ENCODE measurements around the gene CDC42EP1.
"Not testable (repeated sequence)": the region's sequence is repeated elsewhere in the genome, so short reads cannot be mapped to it uniquely, and the experiment has no call there.

CDC42EP1 gene

DNA sequence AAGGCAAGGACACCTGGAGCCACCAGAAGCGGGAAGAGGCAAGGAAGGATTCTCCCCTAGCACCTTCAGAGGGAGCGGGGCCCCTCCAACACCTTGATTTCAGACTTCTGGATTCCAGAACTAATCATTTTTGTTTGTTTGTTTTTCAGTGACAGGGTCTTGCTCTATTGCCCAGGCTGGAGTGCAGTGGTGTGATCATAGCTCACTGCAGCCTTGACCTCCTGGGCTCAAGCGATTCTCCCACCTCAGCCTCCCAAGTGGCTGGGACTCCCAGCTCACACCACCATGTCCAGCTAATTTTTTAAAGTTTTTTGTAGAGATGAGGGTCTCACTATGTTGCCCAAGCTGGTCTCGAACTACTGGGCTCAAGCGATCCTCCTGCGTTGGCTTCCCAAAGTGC, 20.5 kb upstream of the CDC42EP1 start:
- H3K4me1 ChIP-seq (ENCODE audit: insufficient read depth, low read length); H3K4me3 ChIP-seq (ENCODE audit: low read depth in 1 of 2, low read length in 2 of 2); H3K9ac ChIP-seq (ENCODE audit: low read length); H3K27me3 ChIP-seq (ENCODE audit: control insufficient read depth in 1 of 2, insufficient read depth in 2 of 2, low read length in 2 of 2); H3K9me3 ChIP-seq (ENCODE audit: low read length); H3K36me3 ChIP-seq (ENCODE audit: insufficient read depth, low read length); H3K27ac ChIP-seq (ENCODE audit: low read depth, low read length): not testable (repeated sequence)

DNA sequence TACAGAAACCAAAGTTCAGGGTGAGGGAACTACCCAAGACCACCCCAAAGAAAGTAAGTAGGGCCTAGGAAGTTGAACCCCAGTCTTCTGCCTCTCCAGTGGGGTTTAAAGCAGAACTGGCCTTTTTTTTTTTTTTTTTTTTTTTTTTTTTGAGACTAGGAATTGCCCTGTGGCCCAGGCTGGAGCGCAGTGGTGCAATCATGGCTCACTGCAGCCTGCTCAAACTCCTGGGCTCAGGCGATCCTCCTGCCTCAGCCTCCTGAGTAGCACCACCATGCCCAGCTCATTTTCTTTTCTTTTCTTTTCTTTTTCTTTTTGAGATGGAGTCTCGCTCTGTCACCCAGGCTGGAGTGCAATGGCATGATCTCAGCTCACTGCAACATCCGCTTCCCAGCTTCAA, 17.9 kb upstream of the CDC42EP1 start:
- H3K27ac ChIP-seq (ENCODE audit: low read depth, low read length); H3K4me3 ChIP-seq (ENCODE audit: low read depth in 1 of 2, low read length in 2 of 2); H3K9ac ChIP-seq (ENCODE audit: low read length); H3K9me3 ChIP-seq (ENCODE audit: low read length); H3K27me3 ChIP-seq (ENCODE audit: control insufficient read depth in 1 of 2, insufficient read depth in 2 of 2, low read length in 2 of 2); H3K36me3 ChIP-seq (ENCODE audit: insufficient read depth, low read length): not testable (repeated sequence)
- H3K4me1 ChIP-seq (ENCODE audit: insufficient read depth, low read length), result peaks cover 31% of the 10 kb centered on the region

DNA sequence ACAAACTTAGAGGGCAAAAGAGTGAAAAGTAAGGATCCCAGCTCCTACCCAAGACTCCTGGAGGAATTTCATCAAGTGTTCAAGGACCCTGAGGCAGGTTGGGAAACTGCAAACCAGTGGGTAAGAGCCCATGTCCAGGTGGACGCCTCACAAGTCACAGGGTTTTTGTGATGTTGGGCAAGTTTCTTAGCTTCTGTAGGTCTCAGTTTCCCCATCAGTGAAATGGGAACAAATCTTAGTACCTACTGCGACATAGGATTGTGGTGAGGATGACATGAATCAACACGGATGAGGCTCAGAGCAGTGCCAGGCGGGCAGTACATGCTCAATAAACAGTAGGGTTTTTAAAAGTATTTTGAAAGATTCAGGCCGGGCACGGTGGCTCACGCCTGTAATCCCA, 17.3 kb upstream of the CDC42EP1 start:
- no peaks in the 10 kb centered on the region for H3K9me3 ChIP-seq (ENCODE audit: low read length)
- peaks cover 33% of the 10 kb centered on the region for H3K4me1 ChIP-seq (ENCODE audit: insufficient read depth, low read length)
- no peak overlapping the region for H3K4me3 ChIP-seq (ENCODE audit: low read depth in 1 of 2, low read length in 2 of 2)
- no peak overlapping the region for H3K9ac ChIP-seq (ENCODE audit: low read length)
- H3K36me3 ChIP-seq (ENCODE audit: insufficient read depth, low read length), result no peaks in the 10 kb centered on the region
- no peaks in the 10 kb centered on the region for H3K27me3 ChIP-seq (ENCODE audit: control insufficient read depth in 1 of 2, insufficient read depth in 2 of 2, low read length in 2 of 2)
- H3K27ac ChIP-seq (ENCODE audit: low read depth, low read length), result no peak overlapping the region

DNA sequence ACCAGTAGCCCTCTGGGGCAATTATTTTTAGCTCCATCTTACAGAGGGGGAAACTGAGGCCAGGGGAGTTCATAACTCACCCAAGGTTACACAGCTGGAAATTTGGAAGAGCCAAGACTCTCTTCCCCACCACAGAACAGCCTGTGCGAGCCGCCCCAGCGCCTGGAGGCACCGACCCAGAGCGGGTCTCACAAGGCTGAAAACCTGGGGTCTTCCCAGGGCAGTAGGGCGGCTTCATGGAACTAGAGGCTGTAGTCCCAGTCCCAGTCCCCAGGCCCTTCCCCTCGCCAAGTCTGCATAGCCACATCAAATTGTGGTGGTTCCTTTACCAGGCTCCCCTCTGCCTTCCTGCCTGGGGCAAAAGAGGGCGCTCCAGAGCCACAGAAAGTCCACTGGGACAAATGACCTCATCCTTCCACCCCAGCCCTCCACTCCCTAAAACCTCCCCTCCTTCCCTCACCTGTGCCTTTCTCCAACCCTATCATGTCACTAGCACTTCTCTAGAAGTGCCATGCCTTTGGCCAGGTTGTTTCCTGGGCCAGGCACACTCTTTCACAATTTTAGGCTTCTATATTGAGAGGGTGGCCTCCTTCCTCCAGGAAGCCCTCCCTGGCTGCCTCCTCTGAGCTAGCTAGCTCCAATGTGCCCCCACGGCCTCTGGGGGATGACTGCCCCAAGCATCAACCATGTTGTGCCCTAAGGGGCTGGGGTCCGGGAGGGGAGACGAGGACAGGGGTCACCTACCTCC, 15.2 kb upstream of the CDC42EP1 start:
- Histone ChIP-seq H3K9me3 (ENCODE audit: low read length) (no peaks in the 10 kb centered on the region), H3K4me3 (ENCODE audit: low read depth in 1 of 2, low read length in 2 of 2) (peak overlapping the region in 1 of 2 donors; percentile 41), H3K27ac (ENCODE audit: low read depth, low read length) (peak overlapping the region; percentile 21), H3K36me3 (ENCODE audit: insufficient read depth, low read length) (no peaks in the 10 kb centered on the region), H3K4me1 (ENCODE audit: insufficient read depth, low read length) (peaks cover 31% of the 10 kb centered on the region), H3K27me3 (ENCODE audit: control insufficient read depth in 1 of 2, insufficient read depth in 2 of 2, low read length in 2 of 2) (no peaks in the 10 kb centered on the region), H3K9ac (ENCODE audit: low read length) (peak overlapping the region; percentile 49)

DNA sequence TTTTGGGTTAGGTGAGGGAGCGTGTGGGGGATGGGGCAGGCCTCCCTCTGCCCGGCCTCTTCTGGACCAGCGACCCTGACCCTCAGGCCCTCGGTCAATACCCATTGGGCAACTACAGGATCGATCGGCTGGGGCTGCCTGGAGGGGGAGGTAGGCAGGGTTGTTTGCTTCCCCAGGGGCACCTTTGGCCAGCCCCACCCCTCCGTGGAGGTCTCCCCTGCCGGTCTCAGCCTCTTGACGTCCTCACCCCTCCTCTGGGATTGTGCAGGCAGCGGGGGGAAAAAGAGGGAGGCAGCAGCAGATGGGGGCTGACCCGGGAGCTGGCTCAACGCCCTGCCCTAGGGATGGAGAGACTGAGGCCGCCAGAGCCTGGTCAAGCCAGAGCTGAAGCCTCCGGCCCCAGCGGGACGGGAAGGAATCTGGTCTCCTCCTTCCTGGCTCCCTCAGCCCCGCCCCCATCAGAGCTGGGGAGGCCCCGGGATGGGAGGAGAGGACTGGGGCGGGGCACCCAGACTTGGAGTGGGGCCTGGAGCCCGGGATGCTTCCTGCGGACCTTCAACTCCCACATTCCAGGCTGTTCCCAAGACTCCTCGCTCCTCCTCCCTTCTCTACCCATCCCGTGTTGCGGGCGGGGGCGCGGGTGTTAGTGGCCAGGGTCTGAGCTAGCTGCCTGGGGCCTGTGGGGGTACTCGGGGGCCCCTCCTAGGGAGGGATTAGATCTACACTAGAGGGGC, 14.4 kb upstream of the CDC42EP1 start:
- Histone ChIP-seq H3K4me1 (ENCODE audit: insufficient read depth, low read length) (peaks cover 31% of the 10 kb centered on the region), H3K36me3 (ENCODE audit: insufficient read depth, low read length) (no peaks in the 10 kb centered on the region), H3K4me3 (ENCODE audit: low read depth in 1 of 2, low read length in 2 of 2) (peak overlapping the region in 1 of 2 donors; percentile 41), H3K27me3 (ENCODE audit: control insufficient read depth in 1 of 2, insufficient read depth in 2 of 2, low read length in 2 of 2) (no peaks in the 10 kb centered on the region), H3K27ac (ENCODE audit: low read depth, low read length) (peak overlapping the region; percentile 21), H3K9ac (ENCODE audit: low read length) (peak overlapping the region; percentile 49), H3K9me3 (ENCODE audit: low read length) (no peaks in the 10 kb centered on the region)

DNA sequence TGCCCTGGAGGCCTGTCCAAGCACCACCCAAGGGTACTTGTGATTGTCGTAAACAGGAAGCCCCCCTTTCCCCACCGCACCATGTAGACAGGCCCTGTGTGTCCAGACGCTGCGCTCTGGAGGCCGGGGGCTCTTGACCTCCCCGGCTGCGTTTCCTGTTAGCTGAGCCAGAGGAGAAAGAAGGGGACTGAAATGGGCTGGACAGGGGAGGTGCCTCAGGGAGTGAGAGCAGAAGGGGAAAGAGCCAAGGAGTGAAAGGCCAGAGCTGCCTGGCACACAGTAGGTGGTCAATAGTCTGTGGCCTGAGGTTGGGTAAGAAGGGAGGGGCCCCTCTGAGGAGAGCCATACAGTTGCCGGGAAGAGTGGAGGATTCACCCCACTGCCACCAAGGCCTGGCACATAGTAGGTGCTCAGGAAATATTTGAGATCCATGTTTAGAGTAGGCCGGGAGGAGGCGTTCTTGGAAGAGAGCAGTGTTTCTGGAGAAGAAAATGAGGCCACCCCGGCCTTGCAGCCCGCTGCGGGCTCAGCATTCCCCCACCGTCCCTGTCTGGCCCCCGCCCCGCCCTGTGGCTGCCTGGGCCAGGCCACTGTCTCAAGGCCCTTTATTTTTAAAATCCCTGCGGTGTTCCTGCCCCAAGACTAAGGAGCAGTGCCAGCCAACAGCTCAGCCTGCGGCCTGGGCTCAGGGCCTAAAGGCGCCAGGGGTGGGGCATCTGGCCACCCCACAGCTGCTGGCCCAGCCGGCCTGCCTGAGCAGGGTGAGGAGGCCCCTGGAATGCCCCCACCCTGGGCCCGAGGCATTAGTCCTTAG, 13.6 kb upstream of the CDC42EP1 start:
- Histone ChIP-seq H3K27me3 (ENCODE audit: control insufficient read depth in 1 of 2, insufficient read depth in 2 of 2, low read length in 2 of 2) (no peaks in the 10 kb centered on the region), H3K27ac (ENCODE audit: low read depth, low read length) (peak overlapping the region; percentile 21), H3K4me1 (ENCODE audit: insufficient read depth, low read length) (peaks cover 37% of the 10 kb centered on the region), H3K4me3 (ENCODE audit: low read depth in 1 of 2, low read length in 2 of 2) (no peak overlapping the region), H3K36me3 (ENCODE audit: insufficient read depth, low read length) (no peaks in the 10 kb centered on the region), H3K9me3 (ENCODE audit: low read length) (no peaks in the 10 kb centered on the region), H3K9ac (ENCODE audit: low read length) (no peak overlapping the region)

DNA sequence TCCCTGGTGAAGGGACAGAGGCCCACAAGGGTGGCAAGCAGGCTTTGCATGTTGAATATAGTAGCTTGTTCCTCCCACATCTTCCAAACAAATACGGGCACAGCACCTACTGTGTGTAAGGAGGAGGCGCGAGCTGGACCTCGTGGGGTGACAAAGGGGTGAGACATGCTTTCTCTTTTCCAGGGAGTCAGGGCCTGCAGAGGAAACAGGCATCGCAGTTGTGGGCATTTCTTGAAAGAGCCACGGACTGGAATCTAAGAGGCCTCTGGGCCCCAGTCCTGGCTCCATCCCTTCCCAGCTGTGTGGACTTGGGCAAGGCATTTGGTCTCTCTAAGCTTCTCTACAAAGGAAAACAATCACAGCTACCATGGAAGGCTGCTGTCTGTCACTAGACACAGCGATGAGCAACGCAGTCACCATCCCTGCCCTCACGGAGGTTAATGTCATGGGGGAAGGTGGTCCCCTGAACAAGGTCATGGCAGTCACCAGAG, 13.0 kb upstream of the CDC42EP1 start:
- Histone ChIP-seq H3K36me3 (ENCODE audit: insufficient read depth, low read length) (no peaks in the 10 kb centered on the region), H3K4me3 (ENCODE audit: low read depth in 1 of 2, low read length in 2 of 2) (no peak overlapping the region), H3K4me1 (ENCODE audit: insufficient read depth, low read length) (peaks cover 40% of the 10 kb centered on the region), H3K9ac (ENCODE audit: low read length) (no peak overlapping the region), H3K27ac (ENCODE audit: low read depth, low read length) (peak overlapping the region; percentile 62), H3K27me3 (ENCODE audit: control insufficient read depth in 1 of 2, insufficient read depth in 2 of 2, low read length in 2 of 2) (no peaks in the 10 kb centered on the region), H3K9me3 (ENCODE audit: low read length) (no peaks in the 10 kb centered on the region)

DNA sequence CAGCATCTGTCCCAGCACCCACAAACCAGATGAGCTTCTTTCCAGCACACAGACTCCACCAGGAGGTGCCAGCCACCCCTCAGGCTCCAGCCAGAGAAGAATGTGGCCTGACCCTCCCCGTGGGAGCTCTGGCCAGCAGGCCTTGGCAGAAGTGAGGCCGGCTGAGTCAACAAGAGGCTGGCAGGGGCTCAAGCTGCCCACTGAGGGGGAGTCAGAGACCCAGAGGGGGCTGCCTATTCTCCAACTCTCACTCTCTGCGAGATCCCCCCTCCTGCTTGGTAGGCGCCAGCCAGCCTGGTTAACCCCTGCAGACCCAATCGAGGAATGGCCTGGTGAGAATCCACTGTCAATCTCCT, 10.6 kb upstream of the CDC42EP1 start:
- Histone ChIP-seq H3K9ac (ENCODE audit: low read length) (no peak overlapping the region), H3K4me1 (ENCODE audit: insufficient read depth, low read length) (peaks cover 40% of the 10 kb centered on the region), H3K27me3 (ENCODE audit: control insufficient read depth in 1 of 2, insufficient read depth in 2 of 2, low read length in 2 of 2) (no peaks in the 10 kb centered on the region), H3K9me3 (ENCODE audit: low read length) (no peaks in the 10 kb centered on the region), H3K36me3 (ENCODE audit: insufficient read depth, low read length) (no peaks in the 10 kb centered on the region), H3K4me3 (ENCODE audit: low read depth in 1 of 2, low read length in 2 of 2) (no peak overlapping the region), H3K27ac (ENCODE audit: low read depth, low read length) (no peak overlapping the region)

DNA sequence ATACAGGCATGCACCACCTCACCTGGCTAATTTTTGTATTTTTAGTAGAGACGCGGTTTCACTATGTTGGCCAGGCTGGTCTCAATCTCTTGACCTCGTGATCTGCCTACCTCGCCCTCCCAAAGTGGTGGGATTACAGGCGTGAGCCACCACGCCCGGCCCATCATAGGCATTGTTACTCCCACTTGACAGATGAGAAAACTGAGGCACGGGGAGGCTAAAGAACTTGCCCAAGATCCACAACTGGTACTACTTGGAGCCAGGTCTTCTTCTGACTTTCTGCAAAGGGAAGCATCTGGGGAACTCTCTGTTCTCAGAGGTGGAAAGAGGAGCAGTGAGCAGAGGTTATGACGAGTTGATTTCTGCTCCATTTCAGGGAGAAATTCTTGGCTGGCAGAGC, 9.4 kb upstream of the CDC42EP1 start:
- not testable (repeated sequence) for H3K9ac ChIP-seq (ENCODE audit: low read length); H3K27me3 ChIP-seq (ENCODE audit: control insufficient read depth in 1 of 2, insufficient read depth in 2 of 2, low read length in 2 of 2); H3K4me3 ChIP-seq (ENCODE audit: low read depth in 1 of 2, low read length in 2 of 2); H3K9me3 ChIP-seq (ENCODE audit: low read length); H3K36me3 ChIP-seq (ENCODE audit: insufficient read depth, low read length); H3K27ac ChIP-seq (ENCODE audit: low read depth, low read length)
- peaks cover 30% of the 10 kb centered on the region for H3K4me1 ChIP-seq (ENCODE audit: insufficient read depth, low read length)

DNA sequence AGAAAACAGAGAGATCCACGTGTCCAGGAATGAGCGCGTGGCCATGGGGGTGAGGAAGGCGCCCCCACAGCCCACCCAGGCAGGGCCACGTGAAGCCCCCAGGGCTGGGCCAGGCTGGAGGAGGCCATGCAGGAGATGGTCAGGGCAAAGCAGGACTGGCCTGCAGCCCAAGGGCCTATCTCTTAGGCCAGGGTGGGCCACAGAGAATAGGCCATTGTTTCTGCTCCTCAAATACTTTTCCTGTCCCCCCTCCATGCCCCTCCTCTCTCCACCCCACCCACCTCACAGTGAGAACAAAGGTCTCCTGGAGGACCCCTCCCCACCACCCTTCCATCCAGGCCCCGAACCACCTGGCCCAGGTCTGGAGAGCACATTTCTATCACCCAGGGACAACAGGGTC, 8.3 kb upstream of the CDC42EP1 start:
- H3K27me3 ChIP-seq (ENCODE audit: control insufficient read depth in 1 of 2, insufficient read depth in 2 of 2, low read length in 2 of 2), result no peaks in the 10 kb centered on the region
- H3K36me3 ChIP-seq (ENCODE audit: insufficient read depth, low read length), result no peaks in the 10 kb centered on the region
- H3K9ac ChIP-seq (ENCODE audit: low read length), result no peak overlapping the region
- H3K4me1 ChIP-seq (ENCODE audit: insufficient read depth, low read length), result peaks cover 21% of the 10 kb centered on the region
- H3K27ac ChIP-seq (ENCODE audit: low read depth, low read length), result no peak overlapping the region
- no peak overlapping the region for H3K4me3 ChIP-seq (ENCODE audit: low read depth in 1 of 2, low read length in 2 of 2)
- H3K9me3 ChIP-seq (ENCODE audit: low read length), result no peaks in the 10 kb centered on the region

DNA sequence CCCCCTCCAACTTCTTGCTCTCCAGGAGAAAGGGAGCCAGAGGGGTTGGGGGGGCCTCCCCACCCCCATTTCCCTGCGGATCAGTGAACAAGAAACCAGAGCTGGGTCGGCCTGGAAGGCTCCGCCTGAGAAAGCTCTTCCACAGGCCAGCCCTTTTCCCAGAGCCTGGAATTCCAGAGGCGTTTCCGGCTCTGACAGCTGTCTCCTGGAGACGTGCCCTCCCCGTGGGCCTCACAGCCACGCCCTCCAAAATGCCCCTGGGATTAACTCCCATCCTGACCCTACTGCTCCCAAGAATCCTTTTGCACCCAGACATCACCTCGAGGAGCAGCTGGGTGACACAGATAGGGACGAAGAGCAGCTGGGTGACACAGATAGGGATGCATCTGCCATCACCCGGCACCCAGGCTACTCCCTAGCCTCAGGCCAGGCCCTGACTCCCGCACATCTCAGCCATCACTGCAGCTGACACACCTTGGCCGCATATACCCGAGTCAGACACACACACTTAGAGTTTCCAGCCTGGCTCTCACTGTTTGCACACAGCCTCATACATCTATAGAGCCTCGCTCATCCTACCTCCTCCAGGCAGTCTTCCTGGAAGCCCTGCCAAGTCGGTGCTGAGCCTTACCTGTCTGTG, 7.6 kb upstream of the CDC42EP1 start:
- Histone ChIP-seq H3K9me3 (ENCODE audit: low read length) (no peaks in the 10 kb centered on the region), H3K4me3 (ENCODE audit: low read depth in 1 of 2, low read length in 2 of 2) (no peak overlapping the region), H3K4me1 (ENCODE audit: insufficient read depth, low read length) (peaks cover 15% of the 10 kb centered on the region), H3K27me3 (ENCODE audit: control insufficient read depth in 1 of 2, insufficient read depth in 2 of 2, low read length in 2 of 2) (no peaks in the 10 kb centered on the region), H3K9ac (ENCODE audit: low read length) (no peak overlapping the region), H3K36me3 (ENCODE audit: insufficient read depth, low read length) (no peaks in the 10 kb centered on the region), H3K27ac (ENCODE audit: low read depth, low read length) (no peak overlapping the region)
